OCI-LY7 (cell line): Measurements from ENCODE around the gene ITLN2.

Experiments
- EZH2phosphoT487 ChIP-seq: fragments of 200-600 bp; sonication (generic); IDR thresholded peaks from 2 replicates; pipeline ENCODE4 v1.6.1; 2018; ENCODE audit warnings: low read depth, borderline replicate concordance, mild to moderate bottlenecking, mixed run types, antibody characterized with exemption, low read length, moderate library complexity, mixed read lengths
- TF ChIP-seq, protein P1 (sequence below): fragments of 200-600 bp; sonication (generic); conservative IDR thresholded peaks from 2 replicates; pipeline ENCODE4 v1.5.1; 2014; ENCODE audit warnings: mild to moderate bottlenecking, antibody characterized with exemption, low read length, moderate library complexity, mixed read lengths

GRCh38 chr1:160979286-160979685 is 24.7 kb upstream of the ITLN2 start:
- TF ChIP-seq, protein P1, sequence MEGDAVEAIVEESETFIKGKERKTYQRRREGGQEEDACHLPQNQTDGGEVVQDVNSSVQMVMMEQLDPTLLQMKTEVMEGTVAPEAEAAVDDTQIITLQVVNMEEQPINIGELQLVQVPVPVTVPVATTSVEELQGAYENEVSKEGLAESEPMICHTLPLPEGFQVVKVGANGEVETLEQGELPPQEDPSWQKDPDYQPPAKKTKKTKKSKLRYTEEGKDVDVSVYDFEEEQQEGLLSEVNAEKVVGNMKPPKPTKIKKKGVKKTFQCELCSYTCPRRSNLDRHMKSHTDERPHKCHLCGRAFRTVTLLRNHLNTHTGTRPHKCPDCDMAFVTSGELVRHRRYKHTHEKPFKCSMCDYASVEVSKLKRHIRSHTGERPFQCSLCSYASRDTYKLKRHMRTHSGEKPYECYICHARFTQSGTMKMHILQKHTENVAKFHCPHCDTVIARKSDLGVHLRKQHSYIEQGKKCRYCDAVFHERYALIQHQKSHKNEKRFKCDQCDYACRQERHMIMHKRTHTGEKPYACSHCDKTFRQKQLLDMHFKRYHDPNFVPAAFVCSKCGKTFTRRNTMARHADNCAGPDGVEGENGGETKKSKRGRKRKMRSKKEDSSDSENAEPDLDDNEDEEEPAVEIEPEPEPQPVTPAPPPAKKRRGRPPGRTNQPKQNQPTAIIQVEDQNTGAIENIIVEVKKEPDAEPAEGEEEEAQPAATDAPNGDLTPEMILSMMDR = no peak
- no peak for TF ChIP-seq EZH2phosphoT487
